SU-DHL-6 (cell line): ENCODE results near the gene ANAPC4.

Experiments
- H2AFZ ChIP-seq: fragments of 200-600 bp; sonication (generic); 2 replicates; pipeline ENCODE4 v1.6.1; 2014; ENCODE audit warnings: low read depth, mild to moderate bottlenecking, moderate library complexity, mixed read lengths, antibody characterized with exemption, low read length; ENCODE audit not compliant: severe bottlenecking
- H3F3A ChIP-seq: fragments of 200-600 bp; shearing (Covaris generic); 2 replicates; pipeline ENCODE4 v1.6.0; 2016; ENCODE audit warnings: antibody characterized with exemption, mild to moderate bottlenecking; ENCODE audit not compliant: insufficient read depth
- H3K27ac ChIP-seq: fragments of 200-600 bp; sonication (generic); 2 replicates; pipeline ENCODE4 v1.5.1; 2016; ENCODE audit warnings: low read depth, mild to moderate bottlenecking, low read length, moderate library complexity, mixed read lengths
- H3K27me3 ChIP-seq: fragments of 200-600 bp; sonication (generic), shearing (Covaris generic); 2 replicates; pipeline ENCODE4 v1.6.0; 2014; ENCODE audit warnings: mild to moderate bottlenecking, low read length
- H3K36me3 ChIP-seq: fragments of 200-600 bp; sonication (generic); 2 replicates; pipeline ENCODE4 v1.6.1; 2014; ENCODE audit warnings: mild to moderate bottlenecking, low read length, mixed read lengths
- H3K4me2 ChIP-seq: fragments of 300-600, 200-600 bp; shearing (Covaris generic), sonication (generic); 2 replicates; pipeline ENCODE4 v1.6.0; 2014; ENCODE audit warnings: low read length, low read depth, mild to moderate bottlenecking; ENCODE audit not compliant: poor library complexity, severe bottlenecking
- H3K4me3 ChIP-seq: fragments of 200-600 bp; sonication (generic); 2 replicates; pipeline ENCODE4 v1.5.1; 2014; ENCODE audit warnings: antibody characterized with exemption, low read length, mild to moderate bottlenecking, mixed read lengths; ENCODE audit not compliant: insufficient read depth, poor library complexity, severe bottlenecking
- H3K79me2 ChIP-seq: fragments of 200-600 bp; sonication (generic); 2 replicates; pipeline ENCODE4 v1.6.1; 2014; ENCODE audit warnings: mild to moderate bottlenecking, low read length, moderate library complexity; ENCODE audit not compliant: insufficient read depth
- H3K9ac ChIP-seq: fragments of 200-600 bp; sonication (generic); 2 replicates; pipeline ENCODE4 v1.7.0; 2014; ENCODE audit warnings: mild to moderate bottlenecking, low read length
- H3K9me2 ChIP-seq: fragments of 200-600 bp; sonication (generic); replicated peaks from 2 replicates; pipeline ENCODE4 v1.6.1; 2014; ENCODE audit warnings: low read length; ENCODE audit not compliant: insufficient read depth
- H3K9me3 ChIP-seq: fragments of 200-600 bp; sonication (generic); 2 replicates; pipeline ENCODE4 v1.6.1; 2014; ENCODE audit warnings: low read length, mixed read lengths; ENCODE audit not compliant: insufficient read depth
- H4K20me1 ChIP-seq: fragments of 200-600 bp; sonication (generic); 2 replicates; pipeline ENCODE4 v1.6.1; 2014; ENCODE audit warnings: low read depth, mild to moderate bottlenecking, antibody characterized with exemption, low read length, moderate library complexity, mixed read lengths
- CTCF ChIP-seq: fragments of 200-600 bp; sonication (generic); IDR thresholded peaks from one replicate; pipeline ENCODE4 v1.5.1; 2017; ENCODE audit warnings: antibody characterized with exemption, mild to moderate bottlenecking, low read length, moderate library complexity; ENCODE audit not compliant: insufficient read depth, poor library complexity, severe bottlenecking
- EZH2phosphoT487 ChIP-seq: fragments of 200-600 bp; sonication (generic), shearing (Covaris generic); conservative IDR thresholded peaks from 2 replicates; pipeline ENCODE4 v1.6.1; 2018; ENCODE audit warnings: mild to moderate bottlenecking, antibody characterized with exemption, low read length, moderate library complexity, mixed read lengths

The ANAPC4 gene

GRCh38 chr4:25430630-25431029 lies 53.6 kb downstream of the ANAPC4 start:
- no peaks in the 10 kb centered on the region for H3K9me2 ChIP-seq
- H3K36me3 ChIP-seq, result no peaks in the 10 kb centered on the region
- no peaks in the 10 kb centered on the region for H3K27me3 ChIP-seq
- no peaks in the 10 kb centered on the region for H3F3A ChIP-seq
- no peak overlapping the region for H3K4me2 ChIP-seq
- no peak overlapping the region for H3K27ac ChIP-seq
- no peak overlapping the region for H3K9ac ChIP-seq
- no peaks in the 10 kb centered on the region for H3K79me2 ChIP-seq
- H3K4me3 ChIP-seq, result no peak overlapping the region
- TF ChIP-seq EZH2phosphoT487, result no peak
- TF ChIP-seq CTCF, result no peak
- no peaks in the 10 kb centered on the region for H3K9me3 ChIP-seq
- no peak overlapping the region for H2AFZ ChIP-seq
- no peaks in the 10 kb centered on the region for H4K20me1 ChIP-seq

GRCh38 chr4:25433966-25434827 lies 57.1 kb downstream of the ANAPC4 start:
- Histone ChIP-seq H3K27ac (no peak overlapping the region), H3K79me2 (no peaks in the 10 kb centered on the region), H3K9me2 (no peaks in the 10 kb centered on the region), H3K36me3 (no peaks in the 10 kb centered on the region), H3K4me2 (no peak overlapping the region), H3K27me3 (no peaks in the 10 kb centered on the region), H3F3A (no peaks in the 10 kb centered on the region), H4K20me1 (no peaks in the 10 kb centered on the region), H3K9ac (no peak overlapping the region), H2AFZ (no peak overlapping the region), H3K9me3 (no peaks in the 10 kb centered on the region), H3K4me3 (no peak overlapping the region)
- TF ChIP-seq EZH2phosphoT487, result no peak
- TF ChIP-seq CTCF, result no peak

GRCh38 chr4:25437926-25438325 lies 60.9 kb downstream of the ANAPC4 start:
- Histone ChIP-seq H3K4me2 (no peak overlapping the region), H3K9ac (no peak overlapping the region), H2AFZ (no peak overlapping the region), H3K79me2 (no peaks in the 10 kb centered on the region), H3F3A (no peaks in the 10 kb centered on the region), H4K20me1 (no peaks in the 10 kb centered on the region), H3K9me2 (no peaks in the 10 kb centered on the region), H3K36me3 (no peaks in the 10 kb centered on the region), H3K27me3 (no peaks in the 10 kb centered on the region), H3K27ac (no peak overlapping the region), H3K4me3 (no peak overlapping the region), H3K9me3 (no peaks in the 10 kb centered on the region)
- TF ChIP-seq EZH2phosphoT487 (no peak), CTCF (no peak)
